Loucy (cell line): ENCODE results near the gene CHST12.

ENCODE experiments used
- H2AFZ ChIP-seq: fragments of 200-600 bp; sonication (generic); 2 replicates; pipeline ENCODE4 v1.6.0; 2016; ENCODE audit warnings: antibody characterized with exemption, mild to moderate bottlenecking, low read length, moderate library complexity
- H3F3A ChIP-seq: fragments of 200-600 bp; 2 replicates; pipeline ENCODE4 v1.6.0; 2016; ENCODE audit warnings: antibody characterized with exemption, low read depth, mild to moderate bottlenecking
- H3K27me3 ChIP-seq: fragments of 200-600 bp; sonication (generic); 2 replicates; pipeline ENCODE4 v1.6.1; 2014; ENCODE audit warnings: low read length, mild to moderate bottlenecking; ENCODE audit not compliant: insufficient read depth, poor library complexity, severe bottlenecking
- H3K36me3 ChIP-seq: fragments of 200-600 bp; sonication (generic); 2 replicates; pipeline ENCODE4 v1.6.1; 2016; ENCODE audit warnings: low read length; ENCODE audit not compliant: insufficient read depth
- H3K4me1 ChIP-seq: fragments of 200-600 bp; sonication (generic); 2 replicates; pipeline ENCODE4 v1.5.1; 2014; ENCODE audit warnings: low read length, mild to moderate bottlenecking; ENCODE audit not compliant: insufficient read depth, poor library complexity, severe bottlenecking
- H3K4me2 ChIP-seq: fragments of 200-600 bp; sonication (generic); 2 replicates; pipeline ENCODE4 v1.6.0; 2014; ENCODE audit warnings: antibody characterized with exemption, low read length, low read depth, mild to moderate bottlenecking; ENCODE audit not compliant: poor library complexity, severe bottlenecking
- H3K4me3 ChIP-seq: fragments of 200-600 bp; sonication (generic); 2 replicates; pipeline ENCODE4 v1.5.1; 2014; ENCODE audit warnings: low read length, mild to moderate bottlenecking, mixed read lengths; ENCODE audit not compliant: poor library complexity, severe bottlenecking
- H3K79me2 ChIP-seq: fragments of 200-600 bp; sonication (generic); 2 replicates; pipeline ENCODE4 v1.6.1; 2014; ENCODE audit warnings: low read length; ENCODE audit not compliant: insufficient read depth
- H3K9ac ChIP-seq: fragments of 200-600 bp; sonication (generic); 2 replicates; pipeline ENCODE4 v1.6.0; 2014; ENCODE audit warnings: mild to moderate bottlenecking, low read depth, low read length, moderate library complexity; ENCODE audit not compliant: poor library complexity, severe bottlenecking
- H3K9me2 ChIP-seq: fragments of 200-600 bp; sonication (generic); replicated peaks from 2 replicates; pipeline ENCODE4 v1.6.1; 2016; ENCODE audit warnings: low read depth, low read length, mixed read lengths
- H3K9me3 ChIP-seq: fragments of 200-600 bp; sonication (generic); 2 replicates; pipeline ENCODE4 v1.6.1; 2014; ENCODE audit warnings: mild to moderate bottlenecking, antibody characterized with exemption, low read length, low read depth; ENCODE audit not compliant: insufficient read depth
- H4K20me1 ChIP-seq: fragments of 200-600 bp; sonication (generic); 2 replicates; pipeline ENCODE4 v1.6.0; 2014; ENCODE audit warnings: antibody characterized with exemption, low read length, mild to moderate bottlenecking; ENCODE audit not compliant: insufficient read depth, poor library complexity, severe bottlenecking
- EZH2phosphoT487 ChIP-seq: fragments of 200-600 bp; IDR thresholded peaks from 2 replicates; pipeline ENCODE4 v1.6.1; 2018; ENCODE audit warnings: antibody characterized with exemption, mild to moderate bottlenecking, moderate library complexity, borderline replicate concordance
- TF ChIP-seq, protein P1 (sequence below): fragments of 200-600 bp; sonication (generic); conservative IDR thresholded peaks from 2 replicates; pipeline ENCODE4 v1.5.1; 2014; ENCODE audit warnings: mild to moderate bottlenecking, antibody characterized with exemption, low read length

Gene CHST12

DNA sequence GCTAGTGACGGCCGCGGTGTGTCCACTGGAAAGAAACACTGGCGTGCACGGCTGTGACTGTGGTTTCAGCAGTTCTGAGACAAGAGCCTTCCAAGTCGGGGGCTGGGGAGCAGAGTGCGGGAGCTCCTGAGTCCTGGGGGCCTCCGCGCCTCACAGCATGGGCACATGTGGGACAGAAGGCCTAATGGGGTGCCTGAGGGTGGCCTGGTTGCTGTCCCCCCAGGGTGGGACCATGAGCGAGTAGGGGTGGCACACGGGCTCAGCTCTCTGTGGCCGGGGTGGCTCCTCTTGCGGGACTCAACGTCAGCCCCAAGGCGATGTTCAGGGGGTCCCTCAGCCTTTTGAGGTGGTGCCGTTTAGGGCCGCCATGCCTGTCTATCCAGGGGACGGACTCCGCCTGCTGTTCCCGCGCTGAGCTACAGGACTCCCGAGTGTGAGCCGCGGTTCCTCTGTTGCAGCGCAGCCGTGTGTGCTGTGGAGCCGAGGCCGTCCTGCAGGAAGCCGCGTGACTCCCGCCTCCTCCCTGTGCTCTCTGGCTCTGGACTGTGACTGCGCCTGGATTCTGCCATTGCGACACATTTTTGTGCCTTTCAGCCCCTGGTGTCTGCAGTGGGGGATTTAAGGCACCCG, 23.5 kb upstream of the CHST12 start:
- no peaks in the 10 kb centered on the region for H3K9me3 ChIP-seq
- no peaks in the 10 kb centered on the region for H3F3A ChIP-seq
- H3K27me3 ChIP-seq = no peaks in the 10 kb centered on the region
- no peak overlapping the region for H3K4me2 ChIP-seq
- no peak overlapping the region for H3K9ac ChIP-seq
- H2AFZ ChIP-seq = no peak overlapping the region
- peaks cover 15% of the 10 kb centered on the region for H4K20me1 ChIP-seq
- H3K79me2 ChIP-seq = peaks cover 23% of the 10 kb centered on the region
- no peaks in the 10 kb centered on the region for H3K4me1 ChIP-seq
- H3K36me3 ChIP-seq = peaks cover 72% of the 10 kb centered on the region; the same call in 1 of the 2 replicates
- no peak overlapping the region for H3K4me3 ChIP-seq
- H3K9me2 ChIP-seq = no peaks in the 10 kb centered on the region
- TF ChIP-seq EZH2phosphoT487 = no peak
- TF ChIP-seq, protein P1, sequence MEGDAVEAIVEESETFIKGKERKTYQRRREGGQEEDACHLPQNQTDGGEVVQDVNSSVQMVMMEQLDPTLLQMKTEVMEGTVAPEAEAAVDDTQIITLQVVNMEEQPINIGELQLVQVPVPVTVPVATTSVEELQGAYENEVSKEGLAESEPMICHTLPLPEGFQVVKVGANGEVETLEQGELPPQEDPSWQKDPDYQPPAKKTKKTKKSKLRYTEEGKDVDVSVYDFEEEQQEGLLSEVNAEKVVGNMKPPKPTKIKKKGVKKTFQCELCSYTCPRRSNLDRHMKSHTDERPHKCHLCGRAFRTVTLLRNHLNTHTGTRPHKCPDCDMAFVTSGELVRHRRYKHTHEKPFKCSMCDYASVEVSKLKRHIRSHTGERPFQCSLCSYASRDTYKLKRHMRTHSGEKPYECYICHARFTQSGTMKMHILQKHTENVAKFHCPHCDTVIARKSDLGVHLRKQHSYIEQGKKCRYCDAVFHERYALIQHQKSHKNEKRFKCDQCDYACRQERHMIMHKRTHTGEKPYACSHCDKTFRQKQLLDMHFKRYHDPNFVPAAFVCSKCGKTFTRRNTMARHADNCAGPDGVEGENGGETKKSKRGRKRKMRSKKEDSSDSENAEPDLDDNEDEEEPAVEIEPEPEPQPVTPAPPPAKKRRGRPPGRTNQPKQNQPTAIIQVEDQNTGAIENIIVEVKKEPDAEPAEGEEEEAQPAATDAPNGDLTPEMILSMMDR = no peak

GRCh38 chr7:2380461-2380860, 22.9 kb upstream of the CHST12 start:
- no peaks in the 10 kb centered on the region for H3K27me3 ChIP-seq
- no peaks in the 10 kb centered on the region for H3K9me2 ChIP-seq
- no peaks in the 10 kb centered on the region for H3F3A ChIP-seq
- no peaks in the 10 kb centered on the region for H3K9me3 ChIP-seq
- no peak for TF ChIP-seq EZH2phosphoT487
- TF ChIP-seq, protein P1 = no peak
- peaks cover 21% of the 10 kb centered on the region for H3K79me2 ChIP-seq
- no peak overlapping the region for H3K4me3 ChIP-seq
- H3K9ac ChIP-seq = no peak overlapping the region
- no peaks in the 10 kb centered on the region for H3K4me1 ChIP-seq
- no peak overlapping the region for H2AFZ ChIP-seq
- no peak overlapping the region for H3K4me2 ChIP-seq
- peaks cover 15% of the 10 kb centered on the region for H4K20me1 ChIP-seq
- H3K36me3 ChIP-seq = peaks cover 66% of the 10 kb centered on the region; the same call in 1 of the 2 replicates

DNA sequence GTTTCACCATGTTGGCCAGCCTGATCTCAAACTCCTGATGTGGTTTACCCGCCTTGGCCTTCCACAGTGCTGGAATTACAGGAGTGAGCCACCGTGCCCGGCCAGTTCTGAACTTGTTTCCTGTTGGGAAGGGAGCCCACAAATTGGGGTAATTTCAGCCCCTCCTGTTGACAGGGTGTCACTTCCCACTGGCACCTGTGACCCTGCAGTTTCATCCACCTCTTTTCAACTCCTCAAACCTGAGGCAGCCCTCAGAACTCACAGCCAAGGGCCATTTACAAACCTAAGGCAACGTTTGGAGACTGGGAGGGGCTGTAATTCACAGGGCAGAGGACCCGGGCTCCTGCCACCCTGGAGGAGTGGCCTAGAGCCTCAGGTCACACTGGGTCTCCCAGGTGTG, 22.2 kb upstream of the CHST12 start:
- TF ChIP-seq, protein P1 = no peak
- TF ChIP-seq EZH2phosphoT487 = no peak
- H3F3A ChIP-seq = no peaks in the 10 kb centered on the region
- H4K20me1 ChIP-seq = peaks cover 13% of the 10 kb centered on the region
- no peaks in the 10 kb centered on the region for H3K9me3 ChIP-seq
- H3K27me3 ChIP-seq = no peaks in the 10 kb centered on the region
- no peaks in the 10 kb centered on the region for H3K4me1 ChIP-seq
- H3K9ac ChIP-seq = no peak overlapping the region
- H2AFZ ChIP-seq = no peak overlapping the region
- H3K36me3 ChIP-seq = peaks cover 59% of the 10 kb centered on the region; the same call in 1 of the 2 replicates
- H3K4me2 ChIP-seq = no peak overlapping the region
- H3K4me3 ChIP-seq = no peak overlapping the region
- peaks cover 15% of the 10 kb centered on the region for H3K79me2 ChIP-seq
- H3K9me2 ChIP-seq = no peaks in the 10 kb centered on the region
